ENCODE measurements around the gene EN2. TPM values are rescaled to one million over a fixed set of nuclear protein-coding genes. Genes with fewer than 3 reads are reported as not detected.

EN2 gene
- total and polyA plus RNA-seq, 2 of the 4 experiments (the other 2 are of a cell fraction): not detected

DNA sequence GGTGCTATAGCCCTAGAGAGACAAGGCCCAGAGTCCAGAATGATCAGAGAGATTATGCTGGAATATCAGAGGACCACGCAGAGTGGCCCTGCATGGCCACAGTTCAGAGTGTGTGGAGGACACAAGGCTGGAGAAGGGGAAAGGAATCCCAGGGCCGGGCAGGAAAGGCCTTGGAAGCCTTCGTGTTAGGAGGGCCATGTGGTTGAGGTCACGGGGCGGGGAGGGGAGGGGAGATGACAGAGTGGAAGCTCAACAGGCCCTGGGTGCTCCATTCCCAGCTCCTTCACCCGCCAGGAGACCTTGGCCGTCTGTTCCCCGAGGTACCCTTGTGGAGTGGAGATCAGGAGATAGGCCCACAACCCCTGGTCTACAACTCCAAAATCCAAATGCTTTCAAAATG, 13.2 kb upstream of the EN2 start:
- Histone ChIP-seq H3K79me1 (ENCODE audit: low read depth in 1 of 2, low read length in 2 of 2) (no peaks in the 10 kb centered on the region), H2AK5ac (ENCODE audit: low read depth, low read length) (no peak overlapping the region), H3K14ac (replicated peaks; ENCODE audit: low read depth, low read length) (no peak overlapping the region), H3K18ac (ENCODE audit: low read depth, low read length) (no peak overlapping the region), H3K4me3 (ENCODE audit: insufficient read depth, low read depth, low read length) (no peak overlapping the region), H3K56ac (ENCODE audit: extremely low read depth, insufficient read depth, low read length) (no peak overlapping the region), H4K91ac (ENCODE audit: insufficient read depth, low read depth, low read length) (no peak overlapping the region), H4K8ac (ENCODE audit: low read depth in 2 of 2, low read length in 2 of 2) (no peak overlapping the region), H4K5ac (ENCODE audit: low read depth, low read length) (no peak overlapping the region), H3K23ac (ENCODE audit: low read depth, low read length) (no peak overlapping the region), H2BK120ac (ENCODE audit: low read depth, low read length) (no peak overlapping the region), H3K9me3 (ENCODE audit: control insufficient read depth, insufficient read depth, low read length) (no peaks in the 10 kb centered on the region), H3K4ac (ENCODE audit: low read depth, low read length) (no peak overlapping the region), H2BK20ac (ENCODE audit: low read depth, low read length) (no peak overlapping the region), H2BK5ac (ENCODE audit: low read depth, low read length, poor library complexity, severe bottlenecking) (no peak overlapping the region), H2AK9ac (replicated peaks; ENCODE audit: low read depth, low read length, poor library complexity) (no peak overlapping the region), H2BK15ac (ENCODE audit: low read depth, low read length) (no peak overlapping the region), H3K27me3 (ENCODE audit: control insufficient read depth, insufficient read depth, low read length) (peaks cover 35% of the 10 kb centered on the region), H3K9ac (ENCODE audit: low read depth, low read length) (no peak overlapping the region), H3K4me1 (ENCODE audit: control insufficient read depth, insufficient read depth, low read length) (no peaks in the 10 kb centered on the region), H3K4me2 (ENCODE audit: low read depth, low read length) (no peak overlapping the region), H2AFZ (replicated peaks; ENCODE audit: low read length, poor library complexity) (no peak overlapping the region), H4K20me1 (ENCODE audit: insufficient read depth, low read length) (no peaks in the 10 kb centered on the region; the same call in 1 of the 2 replicates), H3K9me1 (ENCODE audit: insufficient read depth, low read length) (no peaks in the 10 kb centered on the region), H3K27ac (ENCODE audit: insufficient read depth, low read length) (no peak overlapping the region), H3K36me3 (ENCODE audit: control insufficient read depth, insufficient read depth, low read length) (no peaks in the 10 kb centered on the region)
- ATAC-seq (ENCODE audit: low read depth) (no peak), DNase-seq (no peak)
- WGBS, 2 experiments (ENCODE audit: extremely low coverage in 2 of 2, insufficient read length in 1 of 2): no CpG with 5 or more reads among the region's 8 CpGs
- in situ Hi-C loops (cut with MboI; ENCODE audit: low sequenced_read_pairs): no loop called here
- intact Hi-C loops (cut with micrococcal nuclease): no loop called here
- TF ChIP-seq MAFK (IDR thresholded peaks at IDR 0.05; ENCODE audit: low read depth, low read length): no peak
- no peak for TF ChIP-seq NFE2L2 (IDR thresholded peaks at IDR 0.05; ENCODE audit: low read depth, low read length)
- no peak for TF ChIP-seq POLR2A (IDR thresholded peaks at IDR 0.05; ENCODE audit: low read depth, low read length)
- TF ChIP-seq RFX5 (IDR thresholded peaks at IDR 0.05; ENCODE audit: low read depth, low read length): no peak
- TF ChIP-seq CEBPB (IDR thresholded peaks at IDR 0.05; ENCODE audit: low read depth, low read length): no peak
- TF ChIP-seq, protein P1, sequence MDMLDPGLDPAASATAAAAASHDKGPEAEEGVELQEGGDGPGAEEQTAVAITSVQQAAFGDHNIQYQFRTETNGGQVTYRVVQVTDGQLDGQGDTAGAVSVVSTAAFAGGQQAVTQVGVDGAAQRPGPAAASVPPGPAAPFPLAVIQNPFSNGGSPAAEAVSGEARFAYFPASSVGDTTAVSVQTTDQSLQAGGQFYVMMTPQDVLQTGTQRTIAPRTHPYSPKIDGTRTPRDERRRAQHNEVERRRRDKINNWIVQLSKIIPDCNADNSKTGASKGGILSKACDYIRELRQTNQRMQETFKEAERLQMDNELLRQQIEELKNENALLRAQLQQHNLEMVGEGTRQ (IDR thresholded peaks at IDR 0.05; ENCODE audit: low read depth, low read length): no peak
- TF ChIP-seq MXI1 (IDR thresholded peaks at IDR 0.05; ENCODE audit: borderline replicate concordance, low read depth, low read length): no peak
- no peak for TF ChIP-seq BHLHE40 (IDR thresholded peaks at IDR 0.05; ENCODE audit: low read depth, low read length)
- TF ChIP-seq, protein P2, sequence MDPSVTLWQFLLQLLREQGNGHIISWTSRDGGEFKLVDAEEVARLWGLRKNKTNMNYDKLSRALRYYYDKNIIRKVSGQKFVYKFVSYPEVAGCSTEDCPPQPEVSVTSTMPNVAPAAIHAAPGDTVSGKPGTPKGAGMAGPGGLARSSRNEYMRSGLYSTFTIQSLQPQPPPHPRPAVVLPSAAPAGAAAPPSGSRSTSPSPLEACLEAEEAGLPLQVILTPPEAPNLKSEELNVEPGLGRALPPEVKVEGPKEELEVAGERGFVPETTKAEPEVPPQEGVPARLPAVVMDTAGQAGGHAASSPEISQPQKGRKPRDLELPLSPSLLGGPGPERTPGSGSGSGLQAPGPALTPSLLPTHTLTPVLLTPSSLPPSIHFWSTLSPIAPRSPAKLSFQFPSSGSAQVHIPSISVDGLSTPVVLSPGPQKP (IDR thresholded peaks at IDR 0.05; ENCODE audit: borderline replicate concordance, low read depth, low read length): no peak
- no peak for TF ChIP-seq SMC3 (IDR thresholded peaks at IDR 0.05; ENCODE audit: low read depth, low read length)
- TF ChIP-seq, protein P3, sequence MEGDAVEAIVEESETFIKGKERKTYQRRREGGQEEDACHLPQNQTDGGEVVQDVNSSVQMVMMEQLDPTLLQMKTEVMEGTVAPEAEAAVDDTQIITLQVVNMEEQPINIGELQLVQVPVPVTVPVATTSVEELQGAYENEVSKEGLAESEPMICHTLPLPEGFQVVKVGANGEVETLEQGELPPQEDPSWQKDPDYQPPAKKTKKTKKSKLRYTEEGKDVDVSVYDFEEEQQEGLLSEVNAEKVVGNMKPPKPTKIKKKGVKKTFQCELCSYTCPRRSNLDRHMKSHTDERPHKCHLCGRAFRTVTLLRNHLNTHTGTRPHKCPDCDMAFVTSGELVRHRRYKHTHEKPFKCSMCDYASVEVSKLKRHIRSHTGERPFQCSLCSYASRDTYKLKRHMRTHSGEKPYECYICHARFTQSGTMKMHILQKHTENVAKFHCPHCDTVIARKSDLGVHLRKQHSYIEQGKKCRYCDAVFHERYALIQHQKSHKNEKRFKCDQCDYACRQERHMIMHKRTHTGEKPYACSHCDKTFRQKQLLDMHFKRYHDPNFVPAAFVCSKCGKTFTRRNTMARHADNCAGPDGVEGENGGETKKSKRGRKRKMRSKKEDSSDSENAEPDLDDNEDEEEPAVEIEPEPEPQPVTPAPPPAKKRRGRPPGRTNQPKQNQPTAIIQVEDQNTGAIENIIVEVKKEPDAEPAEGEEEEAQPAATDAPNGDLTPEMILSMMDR (conservative IDR thresholded peaks at IDR 0.05; ENCODE audit: low read depth, low read length): no peak
- no peak for TF ChIP-seq CHD1 (IDR thresholded peaks at IDR 0.05; ENCODE audit: low read depth, low read length)
- TF ChIP-seq RAD21 (IDR thresholded peaks at IDR 0.05; ENCODE audit: low read length): no peak
- no peak for TF ChIP-seq RCOR1 (IDR thresholded peaks at IDR 0.05; ENCODE audit: insufficient replicate concordance, low read length)
- no peak for TF ChIP-seq FOS (IDR thresholded peaks at IDR 0.05; ENCODE audit: low read depth, low read length)
- ChIA-PET POLR2A (ENCODE audit: unreplicated experiment) (no interaction called here), CTCF (no interaction called here)
- dilution Hi-C loops (cut with HindIII; ENCODE audit: low sequenced_read_pairs, unreplicated experiment): no loop called here
- no TSS peak for BruUV-seq (replicated peaks)
